Measurements from ENCODE around the gene PDE6B.
A peak's percentile ranks its signal among the peaks of the same experiment; 100 is the strongest.

Gene PDE6B

GRCh38 chr4:600850-601515 lies 24.4 kb upstream of the PDE6B start:
- DNase-seq (ENCODE audit: low read depth): no peak

DNA sequence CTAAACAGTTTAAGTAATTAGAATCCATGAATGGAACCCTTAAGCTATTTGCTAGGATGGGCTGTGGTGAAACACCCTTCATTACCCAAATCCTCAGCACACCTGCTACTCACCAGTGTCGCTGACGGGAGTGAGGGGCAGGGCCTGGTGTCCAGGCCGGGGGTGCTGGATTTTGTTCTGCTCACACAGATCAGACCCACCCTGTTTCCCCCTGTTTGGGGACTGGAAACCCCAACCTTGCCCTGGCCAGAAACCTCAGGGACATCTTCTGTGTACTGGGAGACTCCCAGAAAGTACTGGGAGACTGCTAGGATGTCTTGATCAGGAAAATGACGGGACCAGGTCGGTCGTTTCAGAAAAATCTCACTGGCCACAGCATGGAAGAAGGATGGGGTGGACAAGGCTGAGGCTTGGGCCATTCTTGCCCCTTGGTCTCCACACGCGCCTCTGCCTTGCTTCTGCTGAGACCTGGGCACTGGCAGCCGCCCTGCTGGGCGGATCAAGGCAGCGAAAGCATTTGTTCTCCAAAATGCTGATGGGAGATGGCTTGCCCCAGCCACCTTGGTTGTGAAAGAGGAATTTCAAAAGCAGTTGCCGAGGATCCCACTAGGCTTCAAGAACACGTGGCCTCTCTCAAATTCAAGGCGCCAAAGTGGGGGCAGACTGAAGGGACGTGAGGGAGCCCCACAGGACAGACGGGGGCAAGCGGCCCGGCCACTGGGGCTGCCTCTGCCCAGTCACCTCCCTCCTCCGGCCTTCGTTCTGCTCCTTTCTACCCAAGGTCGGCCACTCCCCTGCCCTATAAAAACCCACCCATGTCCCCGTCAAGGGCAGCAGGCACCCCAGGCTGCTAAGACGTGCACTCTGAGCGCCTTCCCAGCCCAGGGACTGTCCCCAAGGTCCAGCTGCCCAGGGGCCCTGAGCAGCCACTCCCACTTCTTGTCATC lies 23.5 kb upstream of the PDE6B start:
- DNase-seq (ENCODE audit: low read depth): no peak

- DNase-seq (ENCODE audit: low read depth): peak; percentile 11
Measured at GRCh38 chr4:602559-602942, 22.8 kb upstream of the PDE6B start.

DNA sequence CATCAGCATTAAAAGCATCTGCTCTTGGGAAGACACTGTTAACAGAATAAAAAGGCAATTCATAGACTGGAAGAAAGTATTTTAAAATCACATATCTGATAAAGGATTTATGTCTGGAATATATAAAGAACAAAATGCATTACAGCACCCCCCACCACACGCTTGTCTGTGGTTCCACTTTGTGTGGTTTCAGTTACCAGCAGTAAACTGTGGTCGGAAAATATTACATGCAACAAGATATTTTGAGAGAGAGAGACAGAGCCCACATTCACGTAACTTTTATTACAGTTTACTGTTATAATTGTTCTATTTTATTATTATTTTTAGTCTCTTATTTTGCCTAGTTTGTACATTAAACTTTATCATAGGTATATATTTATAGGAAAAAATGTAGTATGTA lies 21.2 kb upstream of the PDE6B start:
- DNase-seq (ENCODE audit: low read depth): no peak

DNA sequence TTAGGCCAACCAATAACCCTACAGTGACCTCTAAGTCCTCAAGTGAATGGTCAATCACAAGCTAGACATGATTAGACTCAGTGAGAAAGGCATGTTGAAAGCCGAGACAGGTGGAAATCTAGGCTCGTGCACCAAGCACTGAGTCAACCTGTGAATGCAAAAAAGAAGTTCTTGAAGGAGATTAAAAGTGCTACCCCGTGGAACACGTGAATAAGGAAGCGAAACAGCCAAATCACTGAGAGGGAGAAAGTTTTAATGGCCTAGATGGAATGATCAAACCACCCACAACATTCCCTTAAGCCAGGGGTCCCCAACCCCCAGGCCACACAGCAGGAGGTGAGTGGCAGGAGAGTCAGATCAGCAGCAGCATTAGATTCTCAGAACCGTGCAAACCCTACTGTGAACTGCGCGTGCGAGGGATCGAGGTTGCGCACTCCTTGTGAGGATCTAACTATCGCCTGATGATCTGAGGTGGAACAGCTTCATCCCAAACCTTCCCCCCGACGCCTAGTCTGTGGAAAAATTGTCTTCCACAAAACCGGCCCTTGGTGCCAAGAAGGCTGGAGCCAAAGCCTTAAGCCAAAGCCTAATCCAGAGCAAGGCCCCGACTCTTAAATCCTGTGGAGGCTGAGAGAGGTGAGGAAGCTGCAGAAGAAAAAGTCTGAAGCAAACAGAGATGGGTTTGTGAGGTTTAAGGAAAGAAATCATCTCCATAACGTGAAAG lies 19.5 kb upstream of the PDE6B start:
- no peak for DNase-seq (ENCODE audit: low read depth)

- DNase-seq (ENCODE audit: low read depth): no peak
Measured at GRCh38 chr4:608236-608635, 17.1 kb upstream of the PDE6B start.

DNA sequence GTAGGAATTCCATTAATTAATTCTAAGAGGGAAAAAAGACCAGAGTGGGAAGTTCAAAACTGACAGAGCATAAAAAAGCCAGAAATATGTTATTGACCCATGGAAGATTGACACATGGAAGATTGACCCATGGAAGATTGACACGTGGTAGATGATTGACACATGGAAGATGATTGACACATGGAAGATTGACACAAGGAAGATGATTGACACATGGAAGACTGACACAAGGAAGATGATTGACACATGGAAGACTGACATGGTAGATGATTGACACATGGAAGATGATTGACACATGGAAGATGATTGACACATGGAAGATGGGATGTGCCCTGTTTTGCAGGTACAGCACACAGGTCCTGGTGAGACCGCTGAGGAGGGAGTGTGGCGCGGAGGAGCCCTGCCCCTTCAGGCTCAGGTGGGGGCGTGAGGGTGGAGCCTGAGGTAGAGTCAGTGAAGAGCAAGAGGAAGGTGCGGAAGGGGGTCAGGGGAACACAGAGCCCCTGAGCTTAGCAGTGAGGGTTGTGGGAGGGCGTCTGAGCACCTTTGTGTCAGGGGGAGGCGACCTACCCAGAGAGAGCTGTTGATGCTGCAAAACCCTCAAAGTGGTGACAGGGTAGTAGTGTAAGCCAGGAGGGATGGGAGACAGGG lies 15.8 kb upstream of the PDE6B start:
- peak; percentile 6 for DNase-seq (ENCODE audit: low read depth)

DNA sequence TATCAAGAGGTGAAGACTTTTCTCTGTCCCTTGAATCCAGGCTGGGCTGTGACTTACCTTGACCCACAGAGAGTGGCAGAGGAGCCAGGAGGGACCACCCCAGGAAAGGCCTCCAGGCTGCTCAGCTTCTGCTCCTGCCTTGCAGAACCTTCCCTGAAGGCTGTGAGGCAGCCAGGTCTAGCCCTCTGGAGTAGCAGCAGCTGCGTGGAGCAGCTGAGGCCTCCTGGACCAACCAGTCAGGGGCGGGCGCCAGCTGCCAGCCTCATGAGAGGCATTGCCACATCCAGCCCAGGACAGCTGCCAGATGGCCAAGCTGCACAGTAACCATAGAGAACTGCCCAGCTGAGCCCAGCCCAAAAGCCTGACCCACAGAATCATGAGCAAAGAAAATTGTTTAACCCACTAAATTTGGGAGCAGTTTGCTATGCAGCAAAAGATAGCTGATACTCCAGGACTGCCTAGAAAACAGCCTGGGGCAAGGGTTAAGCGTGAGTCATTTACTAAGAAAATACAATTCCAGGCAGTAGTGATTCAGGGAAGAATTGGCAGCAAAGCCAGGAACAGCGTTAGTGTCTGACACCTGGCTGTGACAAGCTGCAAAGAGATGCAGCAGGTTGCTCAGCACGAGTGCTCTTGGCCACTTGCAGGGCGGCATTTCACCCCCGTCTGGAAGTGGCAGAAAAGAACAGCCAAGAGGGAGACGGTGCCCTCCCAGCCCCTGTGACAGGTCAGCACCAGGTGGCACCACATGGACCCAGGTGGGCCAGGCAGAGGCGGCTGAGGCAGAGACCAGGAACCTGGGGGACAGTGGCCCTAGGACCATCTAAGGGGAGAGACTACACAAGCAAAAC lies 14.7 kb upstream of the PDE6B start:
- peak; percentile 44 for DNase-seq (ENCODE audit: low read depth)

DNA sequence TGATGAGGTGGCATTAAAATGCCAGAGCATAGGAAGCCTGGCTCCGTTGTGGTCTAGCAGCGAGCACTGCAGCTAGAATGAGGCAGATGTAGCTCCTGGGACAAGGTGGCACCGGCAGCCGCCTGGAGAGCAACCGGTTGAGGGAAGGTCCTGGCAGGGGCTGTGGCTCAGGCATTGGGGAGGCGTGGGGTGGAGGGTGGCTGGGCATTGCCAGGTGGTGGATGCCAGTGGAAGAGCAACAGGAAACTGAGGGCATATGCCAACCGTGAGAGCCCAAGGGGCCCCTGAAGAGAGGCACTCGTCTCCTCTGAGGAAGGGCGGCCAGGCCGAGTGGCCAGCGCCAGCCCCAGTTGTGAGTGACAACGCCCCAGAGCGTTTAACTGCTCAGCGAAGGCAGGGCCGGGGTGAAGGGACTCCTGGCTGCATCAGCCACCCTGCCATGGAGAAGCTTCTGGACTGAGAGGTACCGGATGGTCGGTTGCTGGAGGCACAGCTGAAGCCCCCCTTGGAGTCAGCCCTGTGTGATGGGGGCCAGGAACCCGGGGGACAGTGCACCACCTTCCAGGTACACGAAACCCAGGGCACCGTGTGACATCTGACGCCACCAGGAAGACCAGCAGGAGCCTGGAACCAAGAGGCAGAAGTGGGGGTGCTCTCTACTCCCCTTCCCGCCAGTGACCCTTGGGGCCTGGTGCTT lies 13.2 kb upstream of the PDE6B start:
- DNase-seq (ENCODE audit: low read depth): no peak

DNA sequence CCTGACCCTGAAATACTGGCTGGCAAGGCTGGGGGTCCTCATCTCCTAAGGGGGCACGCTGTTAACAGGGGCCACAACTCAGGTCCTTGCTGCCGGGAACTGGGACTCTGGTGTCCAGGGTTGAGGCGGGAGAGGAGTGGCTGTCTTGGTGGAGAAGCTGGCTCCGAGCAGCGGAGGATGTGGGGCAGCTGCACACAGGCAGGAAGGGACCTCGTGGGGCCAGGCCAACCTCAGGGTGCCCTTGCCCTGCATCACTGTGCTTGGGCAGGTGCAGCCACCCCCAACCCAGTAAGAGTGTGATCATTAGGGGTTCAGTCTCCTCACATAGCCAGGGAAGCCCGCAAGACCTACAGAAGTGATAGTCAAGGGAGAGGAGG lies 12.6 kb upstream of the PDE6B start:
- no peak for DNase-seq (ENCODE audit: low read depth)

DNA sequence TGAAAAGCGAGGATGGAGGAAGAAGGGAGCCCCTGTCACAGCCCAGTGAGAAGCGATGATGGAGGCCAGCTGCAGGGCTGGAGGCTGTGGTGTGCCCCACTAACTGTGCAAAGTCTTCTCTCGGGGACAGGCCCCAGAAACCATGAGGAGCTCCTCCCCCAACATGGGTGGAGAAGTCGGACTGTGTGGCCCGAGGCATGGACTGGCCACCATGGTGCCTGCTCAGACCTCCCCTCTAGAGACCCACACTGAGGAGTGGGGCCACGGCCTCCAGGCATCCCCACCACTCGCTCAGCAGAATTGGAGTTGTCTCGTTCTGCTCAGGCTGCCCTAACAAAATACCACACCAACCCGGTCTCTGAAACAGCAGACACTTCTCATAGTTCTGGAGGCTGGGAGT lies 12.2 kb upstream of the PDE6B start:
- DNase-seq (ENCODE audit: low read depth): no peak

DNA sequence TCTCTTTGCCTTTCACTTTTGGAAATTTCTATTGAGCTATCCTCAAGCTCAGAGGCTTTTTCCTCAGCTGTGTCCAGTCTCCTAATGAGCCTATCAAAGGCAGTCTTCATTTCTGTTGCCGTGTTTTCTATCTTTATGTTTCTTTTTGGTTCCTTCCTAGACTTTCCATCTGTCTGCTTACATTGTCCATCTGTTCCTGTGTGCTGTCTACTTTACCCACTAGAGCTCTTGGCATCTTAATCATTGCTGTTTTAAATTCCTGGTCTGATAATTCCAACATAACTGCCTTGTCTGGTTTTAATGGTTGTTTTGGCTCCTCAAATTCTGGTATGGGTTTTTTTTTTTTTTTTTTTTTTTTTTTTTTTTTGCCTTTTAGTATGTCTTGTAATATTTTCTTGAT lies 9.3 kb upstream of the PDE6B start:
- DNase-seq (ENCODE audit: low read depth): no peak

DNA sequence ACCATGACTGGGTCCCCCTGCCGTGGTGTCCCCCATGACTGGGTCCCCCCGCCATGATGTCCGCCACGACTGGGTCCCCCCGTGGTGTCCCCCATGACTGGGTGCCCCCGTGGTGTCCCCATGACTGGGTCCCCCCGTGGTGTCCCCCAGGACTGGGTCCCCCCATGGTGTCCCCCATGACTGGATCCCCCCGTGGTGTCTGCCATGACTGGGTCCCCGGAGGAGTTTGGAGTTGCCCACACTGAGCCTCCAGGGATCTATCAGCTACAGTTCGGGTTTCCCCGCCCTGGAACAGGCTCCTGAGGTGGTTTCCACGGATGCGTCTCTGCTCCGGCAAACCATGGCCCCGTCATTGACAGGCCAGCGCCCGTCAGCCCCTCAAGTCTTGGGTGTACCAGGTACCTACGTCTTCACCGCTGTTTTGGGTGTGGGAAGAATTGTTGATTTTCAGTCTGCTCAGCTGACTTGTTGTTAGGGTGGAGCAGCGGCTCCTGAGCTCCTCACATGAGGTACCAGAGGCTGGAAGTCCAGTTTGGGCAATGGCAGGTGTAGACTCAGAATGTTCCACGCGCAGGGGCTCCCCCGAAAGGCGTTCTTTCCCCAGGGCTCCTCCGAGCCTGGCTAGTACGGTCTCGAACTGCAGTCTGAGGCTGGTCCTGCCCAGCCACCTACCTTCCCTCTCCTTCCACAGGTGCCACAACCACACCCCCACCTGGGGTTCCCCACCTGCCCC lies 8.3 kb upstream of the PDE6B start:
- DNase-seq (ENCODE audit: low read depth): no peak

- DNase-seq (ENCODE audit: low read depth): no peak
Measured at GRCh38 chr4:617644-618641, 7.4 kb upstream of the PDE6B start.

DNA sequence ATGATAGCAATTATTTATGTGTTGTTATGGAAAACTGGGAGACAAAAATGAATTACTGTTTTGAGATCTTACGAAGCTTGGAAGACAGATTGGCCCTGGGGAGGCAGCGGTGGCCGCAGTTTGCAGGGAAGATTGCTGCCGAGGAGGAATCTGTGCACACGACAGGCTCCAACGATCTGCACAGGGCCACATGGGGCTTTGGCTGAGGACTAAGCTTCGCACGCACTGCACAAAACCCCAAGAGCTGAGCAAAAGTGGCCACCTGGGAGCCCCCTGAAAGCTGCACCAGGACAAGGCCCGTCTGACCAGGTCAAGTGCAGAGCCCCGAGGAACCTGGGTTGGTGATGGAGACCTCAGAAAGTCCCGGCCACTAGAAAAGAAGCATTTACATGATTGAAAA lies 5.2 kb upstream of the PDE6B start:
- DNase-seq (ENCODE audit: low read depth): no peak

GRCh38 chr4:620851-621261 lies 4.5 kb upstream of the PDE6B start:
- DNase-seq (ENCODE audit: low read depth): no peak

DNA sequence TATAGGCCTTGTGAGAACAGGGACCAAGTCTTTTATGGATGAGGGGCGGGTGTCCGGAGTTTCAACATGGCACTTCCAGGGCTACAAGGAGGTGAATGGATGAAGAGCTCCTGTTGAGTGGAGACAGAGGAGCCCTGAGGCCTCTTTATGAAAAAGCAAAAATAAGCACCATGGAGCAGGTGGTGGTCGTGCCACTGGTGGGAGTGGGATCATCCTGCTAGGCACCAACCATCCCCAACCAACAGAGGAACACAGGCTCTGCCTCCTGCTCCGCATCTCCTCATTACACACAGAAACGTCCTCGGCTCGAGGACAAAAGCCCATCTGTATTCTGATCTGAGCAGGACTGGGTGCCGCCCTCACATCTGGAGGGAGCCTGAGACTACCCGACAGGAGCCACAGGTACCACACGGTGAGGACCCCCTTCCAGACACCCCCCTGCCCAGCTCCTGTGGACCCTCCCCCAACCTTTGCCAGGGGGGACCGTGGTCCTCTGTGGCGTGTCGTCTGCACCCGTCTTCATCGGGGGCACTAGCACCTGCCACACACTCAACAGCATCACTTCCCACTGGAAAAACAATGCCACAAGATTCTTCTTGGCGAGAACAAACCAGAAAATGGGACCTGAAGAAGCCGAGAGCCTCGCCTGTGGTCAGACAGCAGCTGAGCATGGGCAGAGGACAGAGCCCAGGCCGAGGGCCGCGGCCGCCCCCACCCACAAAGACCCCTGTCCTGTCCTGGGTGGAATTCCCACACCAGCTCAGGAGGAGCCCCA lies 3.9 kb upstream of the PDE6B start:
- DNase-seq (ENCODE audit: low read depth): no peak
